ENCODE results near the gene CDH1. TPM values are rescaled to one million over a fixed set of nuclear protein-coding genes. Genes with fewer than 3 reads are reported as not detected.

Gene CDH1
- total and polyA plus RNA-seq, 5 donors from 2014 or later: 0.41 to 4.6 (median 0.72) TPM

- no peak for ATAC-seq (ENCODE audit: low read depth in 2 of 2)
- no peaks in the 10 kb centered on the region for H3K36me3 ChIP-seq (ENCODE audit: control insufficient read depth, insufficient read depth, low read length)
- H3K4me3 ChIP-seq (ENCODE audit: low read depth, low read length): no peak overlapping the region
- no peaks in the 10 kb centered on the region for H3K9me3 ChIP-seq (ENCODE audit: control insufficient read depth in 2 of 2, low read length in 2 of 2)
- peaks cover 4% of the 10 kb centered on the region for H3K4me1 ChIP-seq (ENCODE audit: control insufficient read depth, insufficient read depth, low read length, poor library complexity, severe bottlenecking)
- peaks cover 0 to 4% (median 3%) of the 10 kb centered on the region in 4 donors for H3K4me1 Mint-ChIP-seq
- DNase-seq: no peak
- no peaks in the 10 kb centered on the region for H3K36me3 Mint-ChIP-seq
- peaks cover 54% of the 10 kb centered on the region for H3K27me3 Mint-ChIP-seq
- no peak overlapping the region for H3K27ac Mint-ChIP-seq
- H3K27ac ChIP-seq (ENCODE audit: insufficient read depth, low read length, poor library complexity, severe bottlenecking): no peak overlapping the region
- no peak overlapping the region for H3K4me3 Mint-ChIP-seq
- no peaks in the 10 kb centered on the region for H3K27me3 ChIP-seq (ENCODE audit: control insufficient read depth, insufficient read depth, low read length)
- no peaks in the 10 kb centered on the region for H3K9me3 Mint-ChIP-seq
Observed at GRCh38 chr16:68732042-68732680, 4.9 kb upstream of the CDH1 start.

GRCh38 chr16:68732741-68733399 is 4.2 kb upstream of the CDH1 start:
- Mint-ChIP-seq H3K27ac (no peak overlapping the region), H3K4me1 (peaks cover 0 to 8% (median 5%) of the 10 kb centered on the region in 4 donors), H3K36me3 (no peaks in the 10 kb centered on the region), H3K9me3 (no peaks in the 10 kb centered on the region), H3K4me3 (no peak overlapping the region), H3K27me3 (peaks cover 58% of the 10 kb centered on the region)
- no peak for ATAC-seq (ENCODE audit: low read depth in 2 of 2)
- Histone ChIP-seq H3K9me3 (ENCODE audit: control insufficient read depth in 2 of 2, low read length in 2 of 2) (no peaks in the 10 kb centered on the region), H3K27ac (ENCODE audit: insufficient read depth, low read length, poor library complexity, severe bottlenecking) (no peak overlapping the region), H3K4me3 (ENCODE audit: low read depth, low read length) (no peak overlapping the region), H3K4me1 (ENCODE audit: control insufficient read depth, insufficient read depth, low read length, poor library complexity, severe bottlenecking) (peaks cover 11% of the 10 kb centered on the region), H3K36me3 (ENCODE audit: control insufficient read depth, insufficient read depth, low read length) (no peaks in the 10 kb centered on the region), H3K27me3 (ENCODE audit: control insufficient read depth, insufficient read depth, low read length) (no peaks in the 10 kb centered on the region)
- DNase-seq: no peak

- Mint-ChIP-seq H3K4me1 (peaks cover 0 to 9% (median 6%) of the 10 kb centered on the region in 4 donors), H3K36me3 (no peaks in the 10 kb centered on the region), H3K27me3 (peaks cover 60% of the 10 kb centered on the region), H3K9me3 (no peaks in the 10 kb centered on the region), H3K4me3 (no peak overlapping the region), H3K27ac (no peak overlapping the region)
- no peak for DNase-seq
- H3K4me3 ChIP-seq (ENCODE audit: low read depth, low read length): no peak overlapping the region
- no peak for ATAC-seq (ENCODE audit: low read depth in 2 of 2)
- H3K27ac ChIP-seq (ENCODE audit: insufficient read depth, low read length, poor library complexity, severe bottlenecking): no peak overlapping the region
- H3K4me1 ChIP-seq (ENCODE audit: control insufficient read depth, insufficient read depth, low read length, poor library complexity, severe bottlenecking): peaks cover 15% of the 10 kb centered on the region
- H3K27me3 ChIP-seq (ENCODE audit: control insufficient read depth, insufficient read depth, low read length): peaks cover 3% of the 10 kb centered on the region
- H3K9me3 ChIP-seq (ENCODE audit: control insufficient read depth in 2 of 2, low read length in 2 of 2): no peaks in the 10 kb centered on the region
- H3K36me3 ChIP-seq (ENCODE audit: control insufficient read depth, insufficient read depth, low read length): no peaks in the 10 kb centered on the region
Observed at GRCh38 chr16:68733570-68733969, 3.5 kb upstream of the CDH1 start.

- H3K27me3 ChIP-seq (ENCODE audit: control insufficient read depth, insufficient read depth, low read length): peaks cover 4% of the 10 kb centered on the region
- H3K9me3 Mint-ChIP-seq: no peaks in the 10 kb centered on the region
- H3K4me1 Mint-ChIP-seq: peaks cover 0 to 9% (median 7%) of the 10 kb centered on the region in 4 donors
- H3K27me3 Mint-ChIP-seq: peaks cover 55% of the 10 kb centered on the region
- ATAC-seq (ENCODE audit: low read depth in 2 of 2) (no peak), DNase-seq (no peak)
- no peak overlapping the region for H3K27ac ChIP-seq (ENCODE audit: insufficient read depth, low read length, poor library complexity, severe bottlenecking)
- H3K36me3 ChIP-seq (ENCODE audit: control insufficient read depth, insufficient read depth, low read length): no peaks in the 10 kb centered on the region
- no peaks in the 10 kb centered on the region for H3K9me3 ChIP-seq (ENCODE audit: control insufficient read depth in 2 of 2, low read length in 2 of 2)
- peaks cover 15% of the 10 kb centered on the region for H3K4me1 ChIP-seq (ENCODE audit: control insufficient read depth, insufficient read depth, low read length, poor library complexity, severe bottlenecking)
- no peaks in the 10 kb centered on the region for H3K36me3 Mint-ChIP-seq
- H3K4me3 ChIP-seq (ENCODE audit: low read depth, low read length): no peak overlapping the region
- H3K27ac Mint-ChIP-seq: no peak overlapping the region
- no peak overlapping the region for H3K4me3 Mint-ChIP-seq
Observed at GRCh38 chr16:68734782-68735181, 2.3 kb upstream of the CDH1 start.

- H3K4me3 Mint-ChIP-seq: peak overlapping the region in 3 of 4 donors; percentile 65 to 79 (median 78)
- ATAC-seq (ENCODE audit: low read depth in 2 of 2) (no peak), DNase-seq (no peak)
- no peaks in the 10 kb centered on the region for H3K36me3 Mint-ChIP-seq
- peaks cover 4% of the 10 kb centered on the region for H3K27me3 ChIP-seq (ENCODE audit: control insufficient read depth, insufficient read depth, low read length)
- H3K4me1 Mint-ChIP-seq: peaks cover 0 to 9% (median 6%) of the 10 kb centered on the region in 4 donors
- no peak overlapping the region for H3K27ac Mint-ChIP-seq
- H3K4me3 ChIP-seq (ENCODE audit: low read depth, low read length): no peak overlapping the region
- H3K36me3 ChIP-seq (ENCODE audit: control insufficient read depth, insufficient read depth, low read length): no peaks in the 10 kb centered on the region
- H3K9me3 Mint-ChIP-seq: no peaks in the 10 kb centered on the region
- peaks cover 15% of the 10 kb centered on the region for H3K4me1 ChIP-seq (ENCODE audit: control insufficient read depth, insufficient read depth, low read length, poor library complexity, severe bottlenecking)
- no peak overlapping the region for H3K27ac ChIP-seq (ENCODE audit: insufficient read depth, low read length, poor library complexity, severe bottlenecking)
- peaks cover 63% of the 10 kb centered on the region for H3K27me3 Mint-ChIP-seq
- H3K9me3 ChIP-seq (ENCODE audit: control insufficient read depth in 2 of 2, low read length in 2 of 2): no peaks in the 10 kb centered on the region
Observed at GRCh38 chr16:68736561-68736960, 531 bp upstream of the CDH1 start.

- no peaks in the 10 kb centered on the region for H3K36me3 ChIP-seq (ENCODE audit: control insufficient read depth, insufficient read depth, low read length)
- H3K4me1 ChIP-seq (ENCODE audit: control insufficient read depth, insufficient read depth, low read length, poor library complexity, severe bottlenecking): peaks cover 15% of the 10 kb centered on the region
- peak overlapping the region in 2 of 4 donors; percentile 68 to 76 for H3K4me3 Mint-ChIP-seq
- peaks cover 56% of the 10 kb centered on the region for H3K27me3 Mint-ChIP-seq
- peaks cover 4% of the 10 kb centered on the region for H3K27me3 ChIP-seq (ENCODE audit: control insufficient read depth, insufficient read depth, low read length)
- no peak for DNase-seq
- H3K36me3 Mint-ChIP-seq: no peaks in the 10 kb centered on the region
- no peak for ATAC-seq (ENCODE audit: low read depth in 2 of 2)
- H3K9me3 Mint-ChIP-seq: no peaks in the 10 kb centered on the region
- H3K4me1 Mint-ChIP-seq: peaks cover 0 to 9% (median 5%) of the 10 kb centered on the region in 4 donors
- H3K9me3 ChIP-seq (ENCODE audit: control insufficient read depth in 2 of 2, low read length in 2 of 2): no peaks in the 10 kb centered on the region
- H3K4me3 ChIP-seq (ENCODE audit: low read depth, low read length): no peak overlapping the region
- no peak overlapping the region for H3K27ac ChIP-seq (ENCODE audit: insufficient read depth, low read length, poor library complexity, severe bottlenecking)
- no peak overlapping the region for H3K27ac Mint-ChIP-seq
Observed at GRCh38 chr16:68737730-68738629, 888 bp downstream of the CDH1 start.

GRCh38 chr16:68739964-68740627 is 3.0 kb downstream of the CDH1 start:
- Histone ChIP-seq H3K4me1 (ENCODE audit: control insufficient read depth, insufficient read depth, low read length, poor library complexity, severe bottlenecking) (peaks cover 15% of the 10 kb centered on the region), H3K9me3 (ENCODE audit: control insufficient read depth in 2 of 2, low read length in 2 of 2) (no peaks in the 10 kb centered on the region), H3K27ac (ENCODE audit: insufficient read depth, low read length, poor library complexity, severe bottlenecking) (no peak overlapping the region), H3K36me3 (ENCODE audit: control insufficient read depth, insufficient read depth, low read length) (no peaks in the 10 kb centered on the region), H3K27me3 (ENCODE audit: control insufficient read depth, insufficient read depth, low read length) (peaks cover 4% of the 10 kb centered on the region), H3K4me3 (ENCODE audit: low read depth, low read length) (no peak overlapping the region)
- Mint-ChIP-seq H3K36me3 (no peaks in the 10 kb centered on the region), H3K27me3 (peaks cover 47% of the 10 kb centered on the region), H3K4me1 (peaks cover 0 to 9% (median 5%) of the 10 kb centered on the region in 4 donors), H3K9me3 (no peaks in the 10 kb centered on the region), H3K27ac (no peak overlapping the region), H3K4me3 (peak overlapping the region in 1 of 4 donors; percentile 15)
- no peak for DNase-seq
- ATAC-seq (ENCODE audit: low read depth in 2 of 2): no peak

Data from CD4-positive, CD25-positive, alpha-beta regulatory T cell (primary cell).